Measurements from ENCODE around the gene RPS28. TPM values are rescaled to one million over a fixed set of nuclear protein-coding genes. Genes with fewer than 3 reads are reported as not detected.

Gene RPS28
- total RNA-seq, 1 donor from 2014 or later = 555 TPM

Other genes with a start within 250 kb of the RPS28 start
- 6.9 TPM for gene FBN3, start 171.9 kb upstream of the RPS28 start, total RNA-seq
- 55.2 TPM for gene CERS4, start 112.1 kb upstream of the RPS28 start, total RNA-seq
- gene CD320, start 13.1 kb upstream of the RPS28 start, total RNA-seq = 8.4 TPM
- 14.8 TPM for gene NDUFA7, start 121 bp upstream of the RPS28 start, total RNA-seq
- 4.8 TPM for gene KANK3, start 21.8 kb downstream of the RPS28 start, total RNA-seq
- 5.8 TPM for gene ANGPTL4, start 42.7 kb downstream of the RPS28 start, total RNA-seq
- 76.5 TPM for gene RAB11B, start 68.9 kb downstream of the RPS28 start, total RNA-seq
- 24.0 TPM for gene MARCHF2, start 91.8 kb downstream of the RPS28 start, total RNA-seq
- 94.2 TPM for gene HNRNPM, start 123.5 kb downstream of the RPS28 start, total RNA-seq
- gene PRAM1, start 181.1 kb downstream of the RPS28 start, total RNA-seq = 2.3 TPM
- gene ZNF414, start 192.7 kb downstream of the RPS28 start, total RNA-seq = 4.8 TPM

Data from skin of body (tissue), 1 donor.